Activated T-cell treated with anti-CD3 and anti-CD28 coated beads for 24 hours (primary cell): ENCODE data around the gene PHOSPHO1.
A peak's percentile ranks its signal among the peaks of the same experiment; 100 is the strongest.

Source experiments
- DNase-seq: peaks from one replicate; pipeline ENCODE4 v3.0.0-alpha.2; 2020; ENCODE audit warnings: low read depth

PHOSPHO1 gene

DNA sequence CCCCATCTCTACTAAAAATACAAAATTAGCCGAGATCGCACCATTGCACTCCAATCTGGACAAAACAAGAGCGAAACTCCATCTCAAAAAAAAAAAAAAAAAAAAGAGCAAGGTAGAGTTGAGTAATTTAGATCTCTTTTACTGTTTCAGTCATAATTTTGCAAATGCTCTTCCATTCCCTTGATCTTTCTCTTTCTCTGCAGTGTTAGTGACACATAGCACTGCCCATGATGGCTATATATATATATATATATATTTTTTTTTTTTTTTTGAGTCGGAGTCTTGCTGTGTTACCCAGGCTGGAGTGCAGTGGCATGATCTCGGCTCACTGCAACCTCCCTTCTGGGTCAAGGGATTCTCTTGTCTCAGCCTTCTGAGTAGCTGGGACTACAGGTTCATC is 12.2 kb upstream of the PHOSPHO1 start:
- DNase-seq: no peak

DNA sequence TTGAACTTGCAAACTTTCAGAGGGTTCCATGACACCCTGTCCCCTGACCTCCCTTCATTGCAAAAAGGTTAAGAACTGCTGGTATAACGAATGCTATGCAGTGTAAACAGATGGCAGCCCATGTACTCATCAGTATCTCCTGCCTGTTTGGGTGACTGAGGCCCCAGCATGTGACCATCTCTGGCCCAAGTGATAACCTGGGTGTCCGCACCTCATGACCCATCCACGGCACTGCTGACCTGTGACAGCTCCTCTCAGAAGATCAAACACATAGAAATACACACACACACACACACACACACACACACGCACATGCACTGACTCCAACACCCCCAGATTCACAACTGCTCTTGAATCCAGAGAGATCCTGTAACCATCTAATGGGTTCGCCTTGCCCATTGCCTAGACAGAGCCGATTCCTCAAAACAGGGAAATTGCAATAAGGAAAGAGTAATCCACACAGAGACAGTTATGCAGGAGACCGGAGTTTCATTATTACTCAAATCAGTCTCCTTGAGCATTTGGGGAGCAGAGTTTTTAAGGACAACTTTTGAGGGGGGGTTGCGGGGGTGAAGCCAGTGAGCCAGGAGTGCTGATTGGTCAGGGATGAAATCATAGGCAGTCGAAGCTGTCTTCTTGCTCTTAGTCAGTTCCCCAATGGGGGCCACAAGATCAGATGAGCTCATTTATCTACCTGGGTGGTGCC is 11.3 kb upstream of the PHOSPHO1 start:
- DNase-seq: no peak

DNA sequence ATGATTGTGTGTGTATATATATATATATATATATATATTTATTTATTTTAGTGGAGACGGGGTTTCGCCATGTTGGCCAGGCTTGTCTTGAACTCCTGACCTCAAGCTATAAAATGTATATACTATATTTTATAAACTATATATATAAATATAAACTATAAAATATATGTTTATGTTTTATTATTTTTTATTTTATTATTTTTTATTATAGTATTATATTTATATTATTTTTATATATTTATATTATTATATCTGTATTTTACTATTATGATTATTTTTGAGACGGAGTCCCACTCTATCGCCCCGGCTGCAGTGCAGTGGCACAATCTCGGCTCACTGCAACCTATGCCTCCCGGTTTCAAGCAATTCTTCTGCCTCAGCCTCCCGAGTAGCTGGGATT is 10.5 kb upstream of the PHOSPHO1 start:
- no peak for DNase-seq

DNA sequence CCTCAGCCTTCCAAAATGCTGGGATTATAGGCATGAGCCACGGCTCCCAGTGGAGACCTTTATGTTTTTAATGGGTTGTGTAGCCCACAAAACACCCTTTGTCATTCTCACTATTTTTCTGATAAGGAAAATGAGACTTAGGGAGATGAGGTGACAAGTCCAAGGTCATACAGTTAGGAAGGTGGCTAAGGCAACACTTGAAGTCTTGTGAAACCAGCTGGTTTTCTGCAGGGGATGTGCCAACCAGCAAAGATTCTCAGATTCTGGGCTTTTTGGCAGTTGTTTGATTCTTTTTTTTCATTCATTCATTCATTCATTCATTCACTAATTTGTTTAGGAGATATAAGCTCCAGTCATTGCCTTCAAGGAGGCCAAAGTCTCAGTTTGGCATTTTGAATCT is 10.0 kb upstream of the PHOSPHO1 start:
- no peak for DNase-seq

DNA sequence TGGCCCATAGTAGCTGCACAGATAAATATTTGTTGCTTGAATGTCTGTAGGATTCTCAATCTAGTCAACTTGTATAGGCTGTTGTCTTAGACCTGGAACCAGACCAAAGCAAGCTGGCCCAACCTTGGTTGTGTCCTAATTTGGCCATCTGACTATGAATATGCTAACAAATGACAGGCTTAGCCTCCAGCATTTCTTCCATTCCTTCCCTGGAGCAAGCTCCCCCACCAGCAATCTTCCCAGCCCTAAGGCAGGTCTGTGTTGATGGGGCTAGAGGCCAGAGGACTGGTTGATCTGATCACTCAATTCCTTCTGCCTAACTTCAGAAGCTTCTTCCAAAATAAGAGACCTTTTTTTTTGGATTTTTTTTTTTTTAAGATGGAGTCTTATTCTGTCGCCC is 9.4 kb upstream of the PHOSPHO1 start:
- DNase-seq: no peak

DNA sequence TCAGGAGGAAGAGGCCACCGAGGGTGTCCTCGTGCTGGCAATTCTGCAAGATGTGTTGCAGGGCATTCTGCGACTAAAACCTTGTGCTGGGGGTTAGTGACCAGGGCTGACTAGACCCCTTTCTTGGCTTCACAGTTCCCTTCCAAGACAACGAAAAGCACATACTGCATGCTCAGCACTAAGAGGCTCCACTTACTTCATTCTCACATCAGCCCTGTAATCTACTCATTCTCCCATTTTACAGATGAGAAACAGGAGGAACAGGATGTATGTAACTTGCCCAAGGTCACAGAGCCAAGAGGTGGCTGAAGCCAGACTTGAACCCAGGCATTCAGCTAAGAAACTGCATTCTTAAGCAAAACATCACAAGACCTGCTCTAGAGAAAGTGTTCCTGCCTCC is 5.3 kb upstream of the PHOSPHO1 start:
- no peak for DNase-seq

DNA sequence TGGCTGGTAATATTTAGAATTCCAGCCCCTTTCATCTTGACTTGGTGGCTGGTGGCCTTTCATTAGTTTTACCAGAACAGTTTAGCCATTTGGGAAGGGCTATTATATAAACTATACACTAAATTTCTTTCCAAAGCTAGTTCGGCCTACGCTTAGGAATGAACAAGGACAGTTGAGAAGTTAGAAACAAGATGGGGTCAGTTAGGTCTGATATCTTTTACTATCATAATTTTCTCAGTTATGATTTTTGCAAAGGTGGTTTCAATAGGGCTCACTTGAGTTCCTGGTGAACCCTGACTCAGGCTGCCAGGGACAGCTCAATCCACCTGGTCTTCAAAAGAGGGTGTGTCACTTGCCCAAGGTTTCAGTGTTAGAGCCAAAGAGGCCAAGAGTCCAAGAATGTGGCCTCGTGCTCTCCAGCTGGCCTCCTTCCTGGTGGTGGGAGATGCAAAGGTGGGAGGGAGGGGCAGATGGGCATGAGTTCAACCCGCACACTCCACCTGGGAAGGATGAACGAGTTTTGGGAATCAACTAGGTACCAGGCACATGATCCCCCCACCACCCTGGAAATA is 4.0 kb upstream of the PHOSPHO1 start:
- DNase-seq: no peak

DNA sequence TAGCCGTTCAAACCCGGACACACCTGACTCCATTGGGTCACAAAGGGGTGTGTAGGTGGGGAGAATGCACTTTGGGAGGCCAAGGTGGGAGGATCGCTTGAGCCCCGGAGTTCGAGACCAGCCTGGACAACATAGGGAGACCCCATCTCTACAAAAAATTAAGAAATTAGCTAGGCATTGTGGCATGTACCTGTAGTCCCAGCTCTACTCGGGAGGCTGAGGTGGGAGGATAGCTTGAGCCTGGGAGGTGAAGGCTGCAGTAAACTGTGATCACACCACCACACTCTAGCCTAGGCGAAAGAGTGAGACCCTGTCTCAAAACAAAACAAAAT is 942 bp upstream of the PHOSPHO1 start:
- no peak for DNase-seq

DNA sequence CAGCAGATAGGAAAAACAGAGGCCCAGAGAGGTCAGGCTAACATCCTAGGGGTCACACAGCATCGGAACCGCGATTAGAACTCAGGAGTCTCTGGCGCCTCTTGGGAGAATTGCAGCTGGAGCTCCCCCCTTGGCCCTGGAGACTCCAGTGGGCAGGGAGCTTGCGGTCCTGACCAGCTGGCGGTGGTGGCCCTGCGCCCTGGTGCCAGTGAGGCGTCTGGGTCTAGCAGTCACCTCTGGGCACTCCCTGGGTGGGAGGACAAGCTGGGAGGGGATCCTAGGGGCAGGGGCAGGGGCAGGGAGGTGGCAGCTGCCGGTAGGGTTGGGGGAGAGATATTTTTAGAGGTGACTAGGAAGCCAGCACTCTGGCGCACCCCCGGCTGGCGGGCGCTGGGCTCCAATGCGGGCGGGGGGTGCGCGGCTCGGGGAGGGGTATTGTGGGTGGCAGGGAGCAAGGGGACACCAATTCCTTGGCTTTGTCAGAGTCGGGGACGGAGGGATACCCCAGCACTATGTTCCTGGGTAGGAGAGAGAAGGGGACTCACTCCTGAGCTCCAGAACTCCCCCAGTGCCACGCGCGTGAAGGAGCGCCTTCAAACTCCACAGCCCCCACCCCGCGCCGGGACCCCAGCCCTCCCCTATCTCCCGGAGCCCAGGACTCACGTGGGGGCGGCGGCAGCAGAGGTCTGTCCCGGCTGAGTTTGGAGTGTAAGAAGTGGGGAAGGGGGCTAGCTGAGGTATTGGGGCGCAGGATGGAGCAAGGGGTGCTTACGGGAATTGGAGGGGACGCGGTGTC is 584 bp downstream of the PHOSPHO1 start:
- DNase-seq: no peak

DNA sequence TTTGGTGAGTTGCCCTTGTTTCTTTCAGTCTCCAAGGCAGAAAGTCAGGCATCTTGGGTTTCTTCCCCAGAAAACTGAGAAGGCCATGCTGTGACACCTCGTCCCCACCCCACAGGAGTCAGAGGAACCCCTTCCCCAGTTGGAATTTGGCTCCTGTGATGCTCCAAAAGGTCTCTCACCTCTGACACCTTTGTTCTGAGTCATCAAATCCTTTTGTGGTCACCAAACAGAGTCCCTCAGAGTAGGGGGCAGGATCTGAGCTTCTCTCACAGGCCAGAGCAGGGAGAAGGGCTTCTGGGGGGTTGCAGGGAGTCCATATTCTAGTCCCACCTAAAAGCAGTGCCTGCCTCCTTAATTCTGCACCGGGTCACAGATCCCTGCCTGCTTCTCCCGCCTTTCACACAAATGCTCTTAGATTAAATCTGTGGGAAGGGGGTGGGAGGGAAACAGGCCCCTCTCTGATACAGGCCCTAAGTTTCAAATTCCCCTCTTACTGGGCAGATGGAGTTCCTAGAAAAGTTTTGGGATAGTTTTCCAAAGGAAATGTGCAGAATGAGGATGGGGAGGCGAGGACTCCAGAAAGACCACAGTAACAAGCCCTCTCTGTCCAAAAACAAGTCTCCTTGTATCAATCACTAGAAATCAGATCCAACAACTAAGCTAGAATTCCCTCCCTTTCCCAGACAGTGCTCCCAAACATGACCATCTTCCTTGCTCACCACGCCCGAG is 1.3 kb downstream of the PHOSPHO1 start:
- no peak for DNase-seq

DNA sequence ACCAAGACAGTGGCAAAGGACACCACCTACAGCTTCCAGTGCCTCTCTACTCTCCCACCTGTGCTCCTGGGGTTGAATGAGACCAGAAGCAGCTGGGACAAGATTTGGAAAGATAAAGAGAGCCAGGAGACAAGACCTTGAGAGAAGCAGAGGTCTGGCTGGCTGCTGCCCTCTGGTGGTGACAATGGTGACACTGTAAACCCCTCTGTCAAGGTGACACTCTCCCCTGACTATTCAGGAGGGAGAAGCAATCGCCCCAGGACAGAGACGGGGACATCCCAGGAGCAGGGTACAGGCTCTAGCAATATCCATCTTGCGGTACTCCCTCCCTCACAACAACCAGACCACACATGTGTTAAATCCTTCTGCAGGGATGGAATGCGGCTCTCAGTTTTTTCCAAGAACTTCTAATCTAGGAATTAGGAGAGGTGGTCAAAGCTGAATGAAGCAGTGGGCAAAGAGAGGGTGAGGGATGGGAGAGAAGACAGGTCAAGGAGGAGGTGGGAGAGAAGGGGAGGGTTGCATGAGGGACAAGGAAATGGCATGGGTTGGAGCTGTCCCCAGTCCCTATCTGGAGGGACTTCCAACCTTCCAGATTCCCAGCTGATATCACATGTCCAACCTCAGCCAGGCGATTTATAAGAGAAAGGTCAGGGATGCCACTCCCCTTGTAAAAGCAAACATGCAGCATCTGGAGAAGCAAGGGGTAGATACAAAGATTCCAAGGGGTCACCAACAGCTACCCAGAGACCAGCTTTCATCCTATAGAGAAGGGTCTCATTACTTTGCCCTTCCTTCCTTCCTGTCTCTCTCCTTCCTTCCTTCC is 2.9 kb downstream of the PHOSPHO1 start:
- DNase-seq: peak; percentile 64

DNA sequence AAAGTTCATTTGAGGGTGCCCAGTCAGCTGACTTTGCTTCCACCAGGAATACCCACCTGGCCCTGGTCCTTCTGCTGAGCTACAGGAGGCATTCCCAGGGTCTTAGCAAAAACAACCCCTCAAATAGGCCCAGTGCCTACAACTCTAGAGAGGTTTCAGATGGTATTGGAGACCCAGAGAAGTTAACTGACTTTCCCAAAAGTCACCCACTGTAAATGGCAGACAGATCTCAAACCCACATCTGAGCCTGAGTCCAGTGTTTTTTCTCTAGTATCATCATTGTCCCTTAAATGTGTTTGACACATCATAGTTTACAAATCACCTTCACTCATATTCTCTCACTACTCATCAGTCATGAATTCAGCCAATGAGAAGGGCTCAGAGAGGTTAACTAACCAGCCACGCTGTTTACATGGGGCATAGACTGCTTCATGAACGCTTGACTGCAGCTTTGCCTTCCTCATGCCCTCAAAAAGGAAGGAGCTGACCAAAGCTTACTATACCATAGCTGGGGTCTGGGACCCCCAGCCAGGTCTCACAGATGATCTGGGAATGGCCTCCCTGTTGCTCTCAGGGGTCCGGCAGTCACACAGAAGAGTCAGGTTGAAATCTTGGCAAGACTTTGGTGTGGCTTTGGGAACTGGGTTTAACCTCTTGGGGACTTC is 3.7 kb downstream of the PHOSPHO1 start:
- DNase-seq: no peak

DNA sequence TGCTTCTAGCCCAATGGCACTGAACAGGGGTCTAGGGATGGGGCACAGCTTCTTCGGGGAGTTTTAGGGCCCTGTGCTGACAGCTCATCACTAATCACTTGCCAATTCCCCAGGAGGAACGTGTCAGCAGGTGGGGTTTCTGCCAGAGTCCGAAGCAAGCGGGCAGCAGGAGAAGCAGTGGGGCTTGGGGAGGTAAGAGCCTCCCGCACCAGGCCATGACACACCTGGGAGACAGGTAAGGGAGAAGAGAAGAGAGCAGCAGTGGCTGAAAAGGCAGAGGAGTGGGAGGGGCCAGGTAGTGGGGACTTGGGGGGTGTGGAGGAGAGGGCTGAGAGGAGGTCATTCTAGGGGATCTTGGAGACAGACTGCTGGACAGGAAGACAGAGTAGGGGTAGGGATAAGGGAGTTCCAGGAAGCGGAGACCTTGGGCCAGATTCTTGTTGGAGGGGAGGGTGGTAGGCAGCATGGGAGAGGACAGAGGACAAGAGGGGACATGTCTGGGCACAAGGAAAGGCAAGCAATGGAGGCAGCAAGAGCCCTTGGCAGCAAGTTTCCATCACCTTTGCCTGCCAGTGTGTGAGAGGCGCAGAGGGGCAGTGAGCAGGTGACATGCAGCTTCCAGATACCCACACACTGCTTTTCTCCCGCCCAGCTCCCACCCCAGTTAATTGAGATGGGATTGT is 4.9 kb downstream of the PHOSPHO1 start:
- DNase-seq: no peak

DNA sequence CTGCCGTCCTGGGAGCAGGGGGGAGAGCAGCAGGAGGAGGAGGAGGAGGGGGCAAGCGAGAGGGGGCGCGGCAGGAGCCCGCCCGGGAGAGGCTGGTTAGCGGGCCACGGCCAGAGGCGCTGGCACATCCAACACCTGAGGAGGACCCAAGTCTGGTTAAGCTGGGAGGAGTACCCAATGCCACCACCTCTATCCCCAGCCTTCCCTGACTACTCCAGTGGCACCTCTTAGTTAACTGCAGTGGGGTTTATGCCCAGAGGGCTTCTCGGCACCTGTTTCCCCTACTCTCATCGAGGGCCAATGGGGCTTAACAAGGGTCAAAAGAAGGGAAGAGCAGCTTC is 5.6 kb downstream of the PHOSPHO1 start:
- no peak for DNase-seq

DNA sequence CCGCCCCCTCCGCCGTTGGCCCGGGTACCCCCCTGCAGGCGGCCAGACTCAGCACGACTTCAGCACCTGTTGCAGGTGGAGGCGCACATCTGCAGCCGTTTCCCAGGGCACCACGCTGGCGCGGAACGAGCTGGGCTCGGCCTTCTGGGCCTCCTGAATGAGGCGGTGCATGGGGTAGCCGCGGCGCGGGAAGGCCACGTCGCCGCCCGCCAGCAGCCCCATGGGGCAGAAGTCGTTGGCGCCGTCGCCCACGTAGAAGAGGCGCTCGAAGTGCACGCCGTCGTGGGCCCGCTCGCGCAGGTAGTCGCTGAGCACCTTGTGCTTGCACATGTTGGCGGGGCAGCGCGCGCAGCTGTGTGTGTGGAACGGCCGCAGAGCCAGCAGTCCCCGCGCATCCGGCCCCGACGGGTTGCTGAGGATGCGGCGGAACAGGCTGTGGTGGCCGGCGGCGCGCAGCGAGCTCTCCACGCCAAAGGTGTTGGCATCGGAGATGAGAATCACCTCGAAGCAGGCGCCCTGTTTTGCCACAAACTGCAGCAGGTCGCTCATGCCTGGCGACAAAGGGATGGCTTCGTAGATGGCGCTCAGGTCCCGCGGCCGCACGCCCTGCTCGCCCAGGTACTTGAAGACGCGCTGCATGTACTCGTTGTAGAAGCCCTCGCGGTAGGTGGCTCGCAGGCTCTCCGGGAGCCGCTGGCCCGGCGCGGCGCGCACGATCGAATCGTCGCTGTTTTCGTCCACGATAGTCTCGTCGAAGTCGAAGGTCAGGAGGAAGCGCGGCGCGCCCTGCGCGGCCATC is 6.2 kb downstream of the PHOSPHO1 start:
- DNase-seq: no peak

DNA sequence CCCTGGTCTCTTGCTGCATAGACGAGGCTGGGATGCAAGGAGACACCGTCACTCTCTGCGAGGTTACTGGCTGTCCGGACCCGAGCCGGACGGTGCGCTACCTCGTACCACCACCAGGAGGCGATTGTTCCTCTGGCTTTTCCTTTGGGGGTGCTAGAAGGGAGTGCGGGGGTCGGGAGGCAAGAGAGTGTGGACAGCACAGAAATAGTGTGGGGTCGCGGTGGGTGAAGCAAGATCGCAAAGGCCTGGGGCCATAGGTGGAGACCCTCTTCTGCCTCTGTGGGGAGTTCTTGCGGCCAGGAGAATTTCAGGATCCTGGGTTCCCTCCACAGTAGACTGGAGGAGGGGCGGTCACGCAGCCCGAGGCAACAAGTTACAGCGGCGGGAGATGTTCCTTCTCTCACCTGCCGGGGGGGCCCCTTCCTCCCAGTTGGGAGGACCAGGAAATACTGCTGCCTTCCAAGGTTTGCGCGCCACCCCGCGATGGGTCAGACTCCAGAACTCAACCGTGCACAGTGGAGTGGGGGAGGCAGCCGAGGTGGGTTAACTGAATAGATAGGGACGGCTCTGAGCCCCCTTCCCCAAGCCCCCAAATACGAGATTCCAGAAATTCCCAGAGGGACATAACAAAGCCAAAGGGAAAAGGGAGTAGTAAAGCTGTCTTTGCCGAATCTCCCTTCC is 6.9 kb downstream of the PHOSPHO1 start:
- DNase-seq: peak; percentile 63

DNA sequence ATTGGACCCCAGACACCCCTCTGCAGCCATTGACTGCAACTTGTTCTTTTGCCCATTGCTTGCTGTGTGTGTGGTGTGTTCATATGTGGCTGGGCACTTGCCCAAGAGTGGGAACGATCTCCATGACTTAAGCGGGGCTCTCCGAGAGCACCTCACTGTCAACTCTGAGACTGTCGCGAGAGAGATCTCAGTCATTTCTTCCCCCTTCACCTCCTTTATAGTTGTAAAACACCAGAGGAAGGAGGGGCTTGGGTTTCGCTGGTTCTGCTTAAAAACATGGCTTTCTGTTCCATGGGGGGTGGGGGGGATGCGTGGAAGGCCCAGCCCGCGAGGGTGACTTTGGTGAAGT is 7.4 kb downstream of the PHOSPHO1 start:
- no peak for DNase-seq

DNA sequence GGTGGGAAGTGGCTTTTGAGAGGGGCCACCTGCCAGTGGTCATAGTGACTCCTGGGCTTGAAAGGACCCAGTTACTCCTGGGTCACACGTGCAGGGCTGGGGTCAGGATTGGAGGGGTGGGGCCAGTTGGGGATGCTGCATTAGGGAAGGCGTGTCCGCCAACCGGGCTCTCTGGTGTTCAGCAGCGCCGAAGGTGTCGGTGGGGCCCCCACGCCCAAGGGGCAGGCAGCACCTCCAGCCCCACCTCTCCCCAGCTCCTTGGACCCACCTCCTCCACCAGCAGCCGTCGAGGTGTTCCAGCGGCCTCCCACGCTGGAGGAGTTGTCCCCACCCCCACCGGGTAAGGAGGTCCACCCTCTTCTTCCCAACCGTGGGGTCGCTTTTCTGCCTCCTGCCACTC is 10.6 kb downstream of the PHOSPHO1 start:
- no peak for DNase-seq
